SK-N-MC (cell line): Measurements from ENCODE around the gene KLK11.

Source experiments
- DNase-seq: peaks from one replicate; pipeline ENCODE4 v3.0.0-alpha.2; 2011; ENCODE audit warnings: low read depth, low spot score
- H3K27ac ChIP-seq: fragments of 200-600 bp; sonication (generic); 2 replicates; pipeline ENCODE4 v1.5.1; 2016; ENCODE audit warnings: mixed run types
- H3K36me3 ChIP-seq: fragments of 200-600 bp; sonication (generic); 2 replicates; pipeline ENCODE4 v1.6.1; 2017; ENCODE audit warnings: antibody characterized with exemption, low read length, mixed read lengths; ENCODE audit not compliant: insufficient read depth
- H3K4me3 ChIP-seq: fragments of 200-600 bp; sonication (generic); 2 replicates; pipeline ENCODE4 v1.5.1; 2016
- H3K9ac ChIP-seq: fragments of 200-600 bp; sonication (generic); 2 replicates; pipeline ENCODE4 v1.8.0; 2017; ENCODE audit warnings: mixed run types, mixed read lengths; ENCODE audit not compliant: insufficient read length
- H3K9me3 ChIP-seq: fragments of 200-600 bp; sonication (generic); 2 replicates; pipeline ENCODE4 v1.6.1; 2017; ENCODE audit warnings: low read depth, mild to moderate bottlenecking, antibody characterized with exemption, low read length, moderate library complexity, mixed read lengths
- EZH2 ChIP-seq: fragments of 200-600 bp; sonication (generic); IDR thresholded peaks from one replicate; pipeline ENCODE4 v1.6.1; 2017; ENCODE audit warnings: antibody characterized with exemption
- FOXP2 ChIP-seq: optimal IDR thresholded peaks from 2 replicates; pipeline ENCODE3; 2011; ENCODE audit warnings: mild to moderate bottlenecking, moderate library complexity; ENCODE audit not compliant: insufficient read depth; ENCODE audit errors: extremely low read length, control extremely low read depth
- POLR2AphosphoS5 ChIP-seq: IDR thresholded peaks from 2 replicates; pipeline ENCODE4 v1.6.1; 2012; ENCODE audit warnings: mild to moderate bottlenecking, low read depth, low read length, borderline replicate concordance

Gene KLK11

GRCh38 chr19:51025809-51026553 lies 435 bp downstream of the KLK11 start:
- Histone ChIP-seq H3K27ac (no peak overlapping the region), H3K36me3 (no peaks in the 10 kb centered on the region), H3K9ac (no peak overlapping the region), H3K4me3 (no peak overlapping the region), H3K9me3 (no peaks in the 10 kb centered on the region)
- TF ChIP-seq EZH2: no peak
- no peak for TF ChIP-seq POLR2AphosphoS5
- TF ChIP-seq FOXP2: no peak
- no peak for DNase-seq

GRCh38 chr19:51025401-51025800 lies 1.0 kb downstream of the KLK11 start:
- Histone ChIP-seq H3K9me3 (no peaks in the 10 kb centered on the region), H3K9ac (no peak overlapping the region), H3K36me3 (no peaks in the 10 kb centered on the region), H3K4me3 (no peak overlapping the region), H3K27ac (no peak overlapping the region)
- TF ChIP-seq EZH2: no peak
- TF ChIP-seq POLR2AphosphoS5: no peak
- no peak for TF ChIP-seq FOXP2
- no peak for DNase-seq

GRCh38 chr19:51024924-51025323 lies 1.5 kb downstream of the KLK11 start:
- no peak for DNase-seq
- H3K27ac ChIP-seq: no peak overlapping the region
- no peaks in the 10 kb centered on the region for H3K36me3 ChIP-seq
- no peaks in the 10 kb centered on the region for H3K9me3 ChIP-seq
- TF ChIP-seq POLR2AphosphoS5 (no peak), EZH2 (no peak), FOXP2 (no peak)
- H3K4me3 ChIP-seq: no peak overlapping the region
- no peak overlapping the region for H3K9ac ChIP-seq

GRCh38 chr19:51023946-51024345 lies 2.5 kb downstream of the KLK11 start:
- Histone ChIP-seq H3K9me3 (no peaks in the 10 kb centered on the region), H3K9ac (no peak overlapping the region), H3K36me3 (no peaks in the 10 kb centered on the region), H3K27ac (no peak overlapping the region), H3K4me3 (no peak overlapping the region)
- no peak for DNase-seq
- TF ChIP-seq EZH2 (no peak), FOXP2 (no peak), POLR2AphosphoS5 (no peak)

- TF ChIP-seq EZH2: no peak
- no peak for TF ChIP-seq POLR2AphosphoS5
- TF ChIP-seq FOXP2: no peak
- Histone ChIP-seq H3K9ac (no peak overlapping the region), H3K36me3 (no peaks in the 10 kb centered on the region), H3K4me3 (no peak overlapping the region), H3K27ac (no peak overlapping the region), H3K9me3 (no peaks in the 10 kb centered on the region)
- no peak for DNase-seq
Measured at GRCh38 chr19:51022526-51022925, 3.9 kb downstream of the KLK11 start.

- H3K36me3 ChIP-seq: no peaks in the 10 kb centered on the region
- H3K9me3 ChIP-seq: no peaks in the 10 kb centered on the region
- DNase-seq: no peak
- no peak for TF ChIP-seq FOXP2
- TF ChIP-seq POLR2AphosphoS5: no peak
- TF ChIP-seq EZH2: no peak
- no peak overlapping the region for H3K4me3 ChIP-seq
- H3K27ac ChIP-seq: no peak overlapping the region
- H3K9ac ChIP-seq: no peak overlapping the region
Measured at GRCh38 chr19:51020988-51021651, 5.3 kb downstream of the KLK11 start.

GRCh38 chr19:51019544-51019925 lies 6.9 kb downstream of the KLK11 start, which contains the start of gene KLK10:
TSS of gene KLK10 (minus strand) at chr19:51019709. CDS start at chr19:51019130, 579 bp downstream.
- DNase-seq: no peak
- no peaks in the 10 kb centered on the region for H3K36me3 ChIP-seq
- no peak for TF ChIP-seq EZH2
- TF ChIP-seq POLR2AphosphoS5: no peak
- no peak for TF ChIP-seq FOXP2
- H3K9ac ChIP-seq: no peak within 1 kb of the TSS
- H3K4me3 ChIP-seq: no peak within 1 kb of the TSS
- no peaks in the 10 kb centered on the region for H3K9me3 ChIP-seq
- H3K27ac ChIP-seq: no peak within 1 kb of the TSS

- no peak overlapping the region for H3K4me3 ChIP-seq
- no peak for DNase-seq
- H3K9me3 ChIP-seq: no peaks in the 10 kb centered on the region
- H3K27ac ChIP-seq: no peak overlapping the region
- TF ChIP-seq POLR2AphosphoS5 (no peak), FOXP2 (no peak), EZH2 (no peak)
- H3K9ac ChIP-seq: no peak overlapping the region
- no peaks in the 10 kb centered on the region for H3K36me3 ChIP-seq
Measured at GRCh38 chr19:51018745-51019543, 7.5 kb downstream of the KLK11 start.
